ENCODE results near the gene NPAS3. TPM values are rescaled to one million over a fixed set of nuclear protein-coding genes. Genes with fewer than 3 reads are reported as not detected.

Gene NPAS3
- total and polyA plus RNA-seq, 2 of the 8 experiments (the other 6 are each of a cell fraction or from before 2014, with no cell fraction given) = 0.11 to 0.60 TPM

- WGBS, 2 experiments (ENCODE audit: extremely low coverage in 1 of 2, insufficient coverage in 1 of 2, insufficient read length in 1 of 2, insufficient replicate concordance in 2 of 2, low coverage in 1 of 2, low lambda C conversion rate in 2 of 2, missing lambda C conversion rate in 1 of 2) = 91% methylated on average over 7 of the region's 7 CpGs; no CpG with 5 or more reads in 1 of the 2 experiments
- Histone ChIP-seq H4K8ac (ENCODE audit: extremely low read depth, insufficient read depth, low read length) (no peak overlapping the region), H4K91ac (replicated peaks; ENCODE audit: insufficient read length, low read length) (no peak overlapping the region), H3K4ac (replicated peaks; ENCODE audit: insufficient read length, low read depth, low read length) (no peak overlapping the region), H3K14ac (ENCODE audit: insufficient read length) (no peak overlapping the region), H3K36me3 (ENCODE audit: control insufficient read depth in 2 of 4, insufficient read depth in 4 of 4, low read length in 3 of 4) (no peaks in the 10 kb centered on the region; a peak in 1 of 8 replicates), H3K27ac (ENCODE audit: low read depth, low read length) (no peak overlapping the region), H4K20me1 (replicated peaks in 1 of 2; ENCODE audit: control insufficient read depth in 1 of 2, insufficient read depth in 2 of 2, low read length in 2 of 2) (no peaks in the 10 kb centered on the region), H3K4me2 (ENCODE audit: insufficient read depth in 1 of 2, low read depth in 2 of 2, low read length in 2 of 2) (no peak overlapping the region), H2AK5ac (ENCODE audit: low read depth, low read length) (no peak overlapping the region), H2BK120ac (replicated peaks; ENCODE audit: low read depth, low read length) (no peak overlapping the region), H3K27me3 (replicated peaks in 1 of 4; ENCODE audit: control insufficient read depth in 3 of 4, extremely low read depth in 1 of 4, insufficient read depth in 3 of 4, low read length in 3 of 4) (no peaks in the 10 kb centered on the region), H2BK12ac (ENCODE audit: low read depth, low read length) (no peak overlapping the region), H2AFZ (ENCODE audit: low read length) (0 out of 2 replicates have a peak overlapping the region, but pooled peaks have one; percentile 49), H3K4me1 (replicated peaks in 1 of 4; ENCODE audit: control insufficient read depth in 3 of 4, insufficient read depth in 4 of 4, low read length in 3 of 4) (no peaks in the 10 kb centered on the region), H4K5ac (ENCODE audit: insufficient read length, low read depth, low read length) (no peak overlapping the region), H2BK15ac (ENCODE audit: low read length) (no peak overlapping the region), H2BK20ac (ENCODE audit: low read length) (no peak overlapping the region), H3K18ac (ENCODE audit: extremely low read depth, low read length) (no peak overlapping the region), H3K23ac (ENCODE audit: insufficient read length) (no peak overlapping the region), H3K4me3 (ENCODE audit: extremely low read depth in 1 of 4, insufficient read depth in 2 of 4, low read depth in 3 of 4, low read length in 4 of 4) (no peak overlapping the region), H3K79me2 (ENCODE audit: control insufficient read depth in 1 of 2, insufficient read depth in 2 of 2, low read length in 2 of 2) (no peaks in the 10 kb centered on the region), H2BK5ac (ENCODE audit: low read depth, low read length) (no peak overlapping the region), H3K23me2 (ENCODE audit: low read depth, low read length) (peaks cover 1% of the 10 kb centered on the region; the same call in 1 of the 2 replicates), H3K79me1 (ENCODE audit: low read depth, low read length) (no peaks in the 10 kb centered on the region), H3K9me3 (ENCODE audit: insufficient read depth in 2 of 2, low read depth in 1 of 2, low read length in 1 of 2) (no peaks in the 10 kb centered on the region), H3K56ac (replicated peaks; ENCODE audit: insufficient read length, low read depth, low read length) (no peak overlapping the region), H3K9ac (replicated peaks in 1 of 4; ENCODE audit: extremely low read depth in 1 of 4, low read depth in 3 of 4, low read length in 3 of 4) (no peak overlapping the region)
- FAIRE-seq (no peak), DNase-seq (ENCODE audit: low read depth in 1 of 2, low spot score in 2 of 2) (no peak)
- ChIA-PET CTCF (ENCODE audit: partially characterized antibody) (no interaction called here), POLR2A (ENCODE audit: partially characterized antibody) (no interaction called here)
These were observed 561.0 kb downstream of the NPAS3 start for GRCh38 chr14:33499687-33500086.

All from H1 (cell line).